Vagina (tissue), 2 donors: ENCODE measurements around the gene GALNT17.

Experiments used
- POLR2A ChIP-seq, 2 donors: fragments of 450-650 bp; IDR thresholded peaks; one replicate each; pipeline ENCODE4 v1.6.1; 2017; ENCODE audit warnings: antibody characterized with exemption in 2 of 2, mild to moderate bottlenecking in 2 of 2, moderate library complexity in 2 of 2
- POLR2AphosphoS5 ChIP-seq, 2 donors: sonication (generic); formaldehyde crosslinking; IDR thresholded peaks; one replicate each; pipeline ENCODE4 v1.9.0; 2017; ENCODE audit warnings: antibody characterized with exemption in 2 of 2, mild to moderate bottlenecking in 2 of 2, low read depth in 1 of 2; ENCODE audit not compliant: insufficient read depth in 1 of 2
- TF ChIP-seq, protein P1 (sequence below), 3 experiments: fragments of 450-650 bp in 2 of 3; fragments of 200-600 bp in 1 of 3; sonication (generic) in 1 of 3; IDR thresholded peaks; one replicate each; pipeline ENCODE4 v1.5.1; 2017 to 2019; ENCODE audit warnings: antibody characterized with exemption in 3 of 3, mild to moderate bottlenecking in 2 of 3, moderate library complexity in 2 of 3

DNA sequence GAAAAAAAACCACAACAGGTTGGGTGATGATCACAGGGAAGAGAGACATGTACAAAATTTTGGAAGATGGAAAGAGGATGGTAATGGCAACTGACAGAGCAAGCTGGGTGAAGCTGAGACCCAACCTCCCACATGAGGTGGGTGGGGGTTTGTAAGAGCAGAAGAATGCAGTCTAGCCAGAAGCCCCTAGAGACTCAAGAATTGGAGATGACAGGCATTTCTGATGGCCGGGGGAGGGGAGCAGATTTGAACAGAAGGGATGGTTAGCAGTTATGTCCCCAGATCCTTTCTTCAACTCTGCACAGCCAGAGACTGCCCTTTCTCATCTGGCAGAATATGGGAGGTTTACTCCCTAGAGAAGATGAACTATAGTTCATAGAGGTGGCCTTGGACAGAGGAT, 208.0 kb downstream of the GALNT17 start:
- TF ChIP-seq POLR2A (IDR thresholded peaks at IDR 0.05) (no peak), POLR2AphosphoS5 (IDR thresholded peaks at IDR 0.05; ENCODE audit: insufficient read depth in 1 of 2, low read depth in 1 of 2) (no peak)
- TF ChIP-seq, protein P1, sequence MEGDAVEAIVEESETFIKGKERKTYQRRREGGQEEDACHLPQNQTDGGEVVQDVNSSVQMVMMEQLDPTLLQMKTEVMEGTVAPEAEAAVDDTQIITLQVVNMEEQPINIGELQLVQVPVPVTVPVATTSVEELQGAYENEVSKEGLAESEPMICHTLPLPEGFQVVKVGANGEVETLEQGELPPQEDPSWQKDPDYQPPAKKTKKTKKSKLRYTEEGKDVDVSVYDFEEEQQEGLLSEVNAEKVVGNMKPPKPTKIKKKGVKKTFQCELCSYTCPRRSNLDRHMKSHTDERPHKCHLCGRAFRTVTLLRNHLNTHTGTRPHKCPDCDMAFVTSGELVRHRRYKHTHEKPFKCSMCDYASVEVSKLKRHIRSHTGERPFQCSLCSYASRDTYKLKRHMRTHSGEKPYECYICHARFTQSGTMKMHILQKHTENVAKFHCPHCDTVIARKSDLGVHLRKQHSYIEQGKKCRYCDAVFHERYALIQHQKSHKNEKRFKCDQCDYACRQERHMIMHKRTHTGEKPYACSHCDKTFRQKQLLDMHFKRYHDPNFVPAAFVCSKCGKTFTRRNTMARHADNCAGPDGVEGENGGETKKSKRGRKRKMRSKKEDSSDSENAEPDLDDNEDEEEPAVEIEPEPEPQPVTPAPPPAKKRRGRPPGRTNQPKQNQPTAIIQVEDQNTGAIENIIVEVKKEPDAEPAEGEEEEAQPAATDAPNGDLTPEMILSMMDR (IDR thresholded peaks at IDR 0.05) = no peak
